ENCODE measurements around the gene OTOG.

Gene OTOG

DNA sequence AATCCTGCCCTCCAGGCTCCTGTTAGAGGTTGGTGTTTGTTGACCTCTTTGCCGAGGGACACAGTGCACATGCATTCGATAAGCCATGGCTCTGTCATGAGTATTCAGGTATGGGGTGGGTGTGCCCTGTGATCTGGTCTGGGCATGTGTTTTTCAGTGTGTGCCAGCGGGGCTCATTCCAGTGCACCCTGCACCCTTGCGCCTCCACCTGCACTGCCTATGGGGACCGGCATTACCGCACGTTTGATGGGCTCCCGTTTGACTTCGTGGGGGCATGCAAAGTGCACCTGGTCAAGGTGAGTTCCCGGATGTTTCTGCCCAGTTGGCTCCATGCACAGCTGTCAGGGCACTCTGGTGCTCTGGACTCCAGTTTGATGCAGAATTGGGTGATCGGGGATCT lies 44.2 kb downstream of the OTOG start:
- DNase-seq: no peak

DNA sequence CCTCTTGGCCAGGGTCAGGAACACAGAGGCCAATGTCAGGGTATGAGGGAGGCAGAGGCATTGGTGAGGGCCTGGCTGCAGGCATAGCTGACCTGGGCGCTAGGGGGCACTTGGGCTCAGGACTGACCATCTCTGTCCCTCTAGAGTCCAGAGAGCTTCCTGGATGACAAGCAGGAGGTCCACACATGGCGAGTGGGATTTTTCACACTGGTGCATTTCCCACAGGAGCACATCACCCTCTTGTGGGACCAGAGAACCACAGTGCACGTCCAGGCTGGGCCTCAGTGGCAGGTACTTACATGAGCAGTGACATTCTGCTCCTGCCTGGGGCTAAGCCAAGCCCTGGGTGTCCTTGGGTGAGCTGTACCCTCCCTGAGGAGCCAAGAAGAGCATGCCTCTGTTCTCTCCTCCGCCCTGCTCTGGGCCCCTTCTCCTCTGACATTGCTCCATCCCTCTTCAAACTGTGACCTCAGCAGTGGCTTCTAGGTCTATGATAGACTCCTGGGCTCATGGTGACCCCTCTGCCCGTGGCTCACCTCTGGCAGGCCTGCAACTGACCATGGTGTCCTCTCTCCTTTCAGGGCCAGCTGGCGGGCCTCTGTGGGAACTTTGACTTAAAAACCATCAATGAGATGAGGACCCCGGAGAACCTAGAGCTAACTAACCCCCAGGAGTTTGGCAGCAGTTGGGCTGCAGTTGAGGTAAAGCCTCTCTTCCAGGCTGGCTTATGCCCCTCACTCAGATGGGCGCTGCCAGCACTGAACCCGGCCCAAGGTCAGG lies 46.6 kb downstream of the OTOG start:
- DNase-seq: no peak

DNA sequence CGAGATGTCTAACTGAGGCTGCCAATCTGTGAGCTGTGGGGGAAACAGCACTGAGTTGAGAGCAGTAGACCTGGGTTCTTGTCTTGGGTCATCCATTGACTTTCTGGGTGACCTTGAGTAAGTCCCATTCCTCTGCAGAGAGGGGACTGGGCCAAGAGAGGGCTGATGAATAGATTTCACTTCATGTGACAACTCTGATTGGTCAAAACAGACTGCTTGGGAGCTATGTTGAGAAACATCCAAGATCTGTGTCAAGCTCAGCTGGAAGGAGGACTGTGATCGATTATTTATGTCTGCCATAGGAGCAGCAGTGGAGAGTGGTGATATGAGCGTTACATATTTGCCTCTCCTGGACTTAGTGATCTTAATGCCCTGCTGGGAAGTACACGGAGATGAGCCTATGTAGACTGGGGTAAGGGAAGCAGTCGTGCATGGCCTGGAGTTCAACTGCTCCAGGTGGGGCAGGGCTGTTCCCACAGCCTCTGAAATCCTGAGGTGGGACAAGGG lies 47.7 kb downstream of the OTOG start:
- DNase-seq: no peak

DNA sequence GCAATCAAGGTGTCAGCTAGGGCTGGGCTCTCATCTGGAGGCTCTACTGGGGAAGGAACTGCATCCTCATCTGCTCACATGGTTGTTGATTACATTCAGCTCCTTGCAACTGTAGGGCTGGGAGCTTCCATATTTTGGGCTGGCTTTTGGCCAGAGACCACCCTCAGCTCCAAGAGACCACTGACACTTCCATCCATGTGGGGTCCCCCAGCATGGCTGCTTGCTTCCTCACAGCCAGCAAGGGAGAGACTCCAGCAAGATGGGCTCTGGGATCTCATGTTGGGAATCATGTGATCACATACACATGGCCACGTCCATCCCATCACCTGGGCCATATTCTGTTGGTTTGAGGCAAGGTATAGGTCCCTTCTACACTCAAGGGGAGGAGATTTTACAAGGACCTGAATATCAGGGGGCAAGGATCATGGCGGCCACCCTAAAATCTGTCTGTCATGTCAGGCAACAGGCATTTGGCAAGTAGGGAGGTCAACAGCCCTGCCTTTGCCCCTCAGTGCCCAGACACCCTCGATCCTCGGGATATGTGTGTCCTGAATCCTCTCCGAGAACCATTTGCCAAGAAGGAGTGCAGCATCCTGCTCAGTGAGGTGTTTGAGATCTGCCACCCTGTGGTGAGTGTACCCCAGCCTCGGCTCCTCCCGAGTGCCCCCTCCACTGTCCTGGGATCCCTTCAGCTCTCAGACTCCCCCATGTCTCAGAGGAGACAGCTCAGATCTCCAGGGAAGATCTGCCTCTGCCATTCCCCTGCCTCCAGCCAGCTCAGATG lies 48.7 kb downstream of the OTOG start:
- DNase-seq: no peak

DNA sequence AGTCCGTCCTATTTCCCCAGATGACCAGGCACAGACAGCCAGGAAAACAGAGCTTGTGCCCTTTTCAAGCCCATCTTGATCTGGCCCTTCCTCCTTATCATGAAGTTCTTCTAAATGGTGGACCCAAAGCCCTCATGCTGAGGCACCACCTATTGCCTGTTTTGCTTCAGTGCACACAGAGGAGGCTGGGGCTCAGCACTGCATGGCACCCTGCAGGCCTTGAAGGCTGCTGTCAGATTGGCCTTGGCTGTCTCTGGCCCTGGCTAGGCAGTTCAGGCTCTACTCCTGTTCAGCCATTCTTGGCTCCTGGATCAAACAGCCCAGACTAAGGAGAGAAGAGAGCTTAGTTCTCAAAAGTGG lies 49.2 kb downstream of the OTOG start:
- no peak for DNase-seq

DNA sequence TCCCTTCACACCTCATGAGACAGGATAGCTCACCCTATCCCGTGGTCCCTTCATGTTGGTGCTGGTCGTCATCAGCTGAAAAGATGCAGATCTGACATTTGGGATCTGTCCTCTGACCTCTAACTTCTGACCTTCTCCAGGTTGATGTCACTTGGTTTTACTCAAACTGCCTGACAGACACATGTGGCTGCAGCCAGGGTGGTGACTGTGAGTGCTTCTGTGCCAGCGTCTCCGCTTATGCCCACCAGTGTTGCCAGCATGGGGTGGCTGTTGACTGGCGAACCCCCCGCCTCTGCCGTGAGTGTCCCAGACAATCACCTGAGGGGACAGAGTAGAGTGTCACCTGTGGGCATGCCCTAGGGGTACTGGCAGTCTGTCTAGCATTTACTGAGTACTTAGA lies 49.7 kb downstream of the OTOG start:
- DNase-seq: no peak

DNA sequence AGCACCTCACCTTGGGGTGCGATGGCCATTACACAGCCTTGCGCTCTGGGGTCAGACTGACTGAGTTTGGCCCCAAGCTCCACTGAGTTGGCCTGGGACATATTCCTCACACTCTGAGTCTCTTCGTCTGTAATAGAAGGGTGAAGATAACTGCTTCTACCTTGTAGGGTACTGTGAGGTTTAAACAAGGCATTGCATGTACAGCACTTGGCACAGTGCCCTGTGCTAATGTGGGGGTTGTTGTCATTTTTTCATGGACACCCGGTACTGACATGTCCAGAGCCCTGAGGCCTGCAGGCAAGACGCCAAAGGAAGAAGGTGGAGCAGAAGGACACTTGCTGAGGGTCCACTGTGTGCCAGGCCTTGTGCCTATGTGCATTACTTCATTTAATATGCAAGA lies 50.7 kb downstream of the OTOG start:
- no peak for DNase-seq

DNA sequence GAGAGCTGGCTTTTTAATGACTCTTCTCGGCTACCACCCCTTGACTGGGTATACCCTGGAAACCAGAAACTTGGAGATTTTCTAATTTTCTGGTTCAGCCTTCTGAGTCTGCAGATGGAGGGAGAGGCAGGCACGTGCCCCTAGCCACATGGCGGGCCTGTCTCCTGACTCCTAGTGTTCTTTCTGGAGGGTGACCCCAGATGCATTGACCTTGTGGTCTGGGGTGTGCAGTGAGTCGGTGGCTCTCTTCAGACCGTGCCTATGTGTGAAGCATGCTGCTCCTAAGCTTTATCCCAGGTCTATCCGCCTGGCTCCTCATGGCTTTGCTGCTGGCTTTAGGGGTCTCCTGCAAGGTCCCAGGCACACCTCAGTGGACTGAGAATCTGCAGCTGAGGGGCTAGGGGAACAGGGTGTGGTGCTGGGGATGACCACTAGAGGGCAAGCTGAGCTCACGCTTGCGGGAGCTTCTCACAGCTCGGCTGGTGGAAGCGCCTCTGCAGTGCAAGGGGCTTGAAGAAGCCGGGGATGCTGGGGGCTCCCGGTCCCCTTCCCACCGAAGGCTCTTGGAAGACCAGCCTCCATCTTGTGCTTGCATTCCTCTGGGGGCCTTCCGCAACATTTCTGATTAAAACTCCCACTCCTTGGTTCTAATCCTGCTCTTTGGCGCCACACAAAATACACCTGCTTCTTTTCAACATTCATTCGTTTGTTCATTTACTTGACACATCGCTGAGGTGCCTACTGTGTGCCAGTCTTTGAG lies 51.8 kb downstream of the OTOG start:
- peak; percentile 67 for DNase-seq

DNA sequence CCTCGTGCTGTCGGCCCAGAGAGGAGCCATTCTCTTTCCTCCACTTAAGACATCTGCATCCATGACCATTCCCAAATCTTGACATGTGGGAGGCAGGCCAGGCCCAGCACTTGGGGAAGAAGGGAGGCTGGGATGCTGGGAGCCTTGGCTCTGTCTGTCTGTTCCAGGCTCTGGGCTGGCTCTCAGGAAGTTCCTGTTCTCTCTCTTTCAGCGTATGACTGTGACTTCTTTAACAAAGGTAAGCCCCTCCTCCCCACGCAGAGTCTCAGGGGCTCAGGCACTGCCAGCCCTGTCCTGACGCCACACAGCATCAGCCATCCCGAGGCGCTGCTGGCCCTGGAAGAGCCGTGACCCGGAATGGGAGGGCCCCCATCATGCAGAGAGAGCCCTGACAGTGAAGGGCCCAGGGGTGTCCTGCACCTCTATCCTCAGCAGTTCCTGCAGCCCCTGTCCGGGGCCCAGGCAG lies 52.4 kb downstream of the OTOG start:
- no peak for DNase-seq

DNA sequence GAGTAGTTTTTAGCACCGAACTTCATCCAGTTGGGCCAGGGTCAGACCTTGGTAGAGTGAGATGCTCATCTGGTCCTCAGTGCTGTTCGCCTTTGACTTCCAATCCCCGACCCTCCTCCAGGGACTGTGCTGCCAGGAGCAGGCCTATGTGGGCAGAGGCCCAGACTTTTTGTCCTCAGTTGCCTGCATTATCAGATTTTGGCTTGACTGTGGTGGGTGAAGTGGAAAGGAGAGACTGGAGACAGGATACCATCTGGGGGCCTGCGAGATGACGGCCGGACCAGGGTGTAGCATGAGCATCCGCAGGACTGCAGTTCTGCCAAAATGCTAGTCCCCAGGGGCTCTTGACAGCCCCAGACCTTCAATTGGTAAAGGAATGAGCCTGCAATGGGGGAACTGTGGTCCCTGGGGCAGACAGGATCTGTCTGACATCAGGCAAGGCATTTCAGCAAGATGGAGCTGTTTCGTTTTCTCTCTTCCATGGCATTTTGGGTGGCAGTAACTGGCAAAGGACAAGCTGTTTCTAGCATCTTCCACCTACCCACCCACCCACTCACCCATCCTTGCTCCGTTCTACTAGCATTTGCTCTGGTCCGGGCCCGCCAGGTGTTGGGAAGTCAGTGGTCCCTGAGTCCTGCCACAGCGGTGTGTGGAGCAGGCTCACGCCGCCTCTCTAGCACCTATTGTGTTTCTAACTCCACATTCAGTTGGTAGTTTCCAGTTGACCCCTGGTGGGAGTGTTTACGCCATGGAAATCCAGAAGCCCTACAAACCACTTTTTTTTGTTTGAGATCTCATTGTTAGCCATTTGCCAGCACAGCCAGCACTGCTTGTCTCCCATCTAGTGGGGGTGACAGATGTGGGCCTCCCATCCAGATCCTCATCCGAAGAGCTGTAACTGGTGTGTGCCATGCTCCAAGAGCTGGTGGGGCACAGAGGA lies 53.5 kb downstream of the OTOG start:
- DNase-seq: no peak

DNA sequence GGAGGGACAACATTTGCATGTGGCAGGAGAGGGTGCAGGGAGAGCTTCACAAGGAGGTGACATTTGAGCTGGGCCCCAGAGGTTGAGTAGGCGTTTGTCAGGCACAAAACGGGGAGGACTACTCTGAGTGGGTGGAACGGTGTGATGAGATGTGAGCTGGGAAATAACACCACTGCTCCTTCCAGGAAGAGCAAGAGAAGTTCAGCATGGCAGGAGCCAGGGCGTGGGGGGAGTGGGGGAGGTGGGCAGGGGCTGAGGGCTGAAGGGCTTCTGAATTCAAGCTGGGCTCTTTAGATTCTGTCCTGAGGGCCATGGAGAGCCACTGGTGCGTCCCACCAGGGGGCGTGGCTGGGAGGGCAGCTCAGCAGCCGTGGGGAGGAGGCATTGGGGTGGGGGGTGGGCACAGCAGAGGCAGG lies 54.2 kb downstream of the OTOG start:
- DNase-seq: no peak

DNA sequence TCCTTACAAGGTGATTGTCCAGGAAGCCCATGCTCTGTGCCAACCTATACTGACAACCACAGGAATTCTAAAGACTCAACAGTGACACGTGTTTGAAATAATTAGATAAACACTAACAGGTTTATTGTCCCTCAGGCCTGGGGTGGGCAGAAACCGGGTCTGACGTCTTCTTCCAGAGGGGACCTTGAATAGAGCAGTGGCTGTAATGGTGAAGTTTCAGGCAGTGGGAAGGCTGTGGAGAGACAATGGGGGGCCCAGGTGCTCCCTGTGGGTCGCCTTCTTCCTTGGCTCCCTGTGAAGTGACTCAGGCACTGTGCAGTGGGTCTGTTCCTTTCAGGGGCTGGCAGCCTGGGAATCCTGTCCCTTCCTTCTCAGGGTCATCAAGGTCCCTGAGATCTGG lies 54.6 kb downstream of the OTOG start:
- DNase-seq: no peak

DNA sequence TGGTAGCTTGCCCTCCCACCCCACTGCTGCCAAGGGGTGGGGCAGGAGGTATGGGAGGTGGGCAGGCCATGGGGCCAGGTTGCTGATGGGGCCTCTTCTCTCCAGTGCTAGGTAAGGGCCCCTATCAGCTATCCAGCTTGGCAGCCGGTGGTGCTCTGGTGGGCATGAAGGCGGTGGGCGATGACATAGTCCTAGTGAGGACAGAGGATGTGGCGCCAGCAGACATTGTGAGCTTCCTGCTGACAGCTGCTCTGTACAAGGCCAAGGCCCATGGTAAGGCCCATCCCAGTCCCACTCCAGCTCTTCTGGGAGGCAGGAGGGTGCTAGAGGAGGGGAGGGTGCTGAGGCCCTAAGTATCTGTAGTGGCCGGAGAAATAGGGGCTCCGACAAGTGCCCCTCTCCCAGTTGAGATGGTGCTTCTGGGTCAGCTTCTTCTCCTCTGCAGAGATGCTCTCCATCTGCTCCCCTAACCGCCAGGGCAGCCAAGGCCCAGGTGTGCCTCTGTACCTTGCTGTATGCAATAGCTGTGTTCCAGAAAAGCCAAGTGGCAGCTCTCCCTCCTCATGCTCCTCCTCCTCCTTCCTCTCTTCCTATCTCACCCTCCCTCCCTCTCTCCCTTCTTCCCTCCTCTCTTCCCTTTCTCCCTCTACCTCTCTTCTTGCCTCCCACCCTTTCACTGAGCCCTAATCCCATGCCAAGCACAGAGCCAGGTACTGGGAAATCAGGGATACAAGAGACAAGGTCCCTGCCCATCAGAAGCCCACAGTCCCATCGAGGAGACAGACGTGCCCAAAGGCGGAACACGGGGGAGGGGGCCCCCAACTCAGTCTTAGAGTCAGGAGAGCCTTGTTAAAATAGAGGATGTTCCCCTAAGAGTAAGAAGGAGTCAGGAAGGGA lies 55.3 kb downstream of the OTOG start:
- no peak for DNase-seq

DNA sequence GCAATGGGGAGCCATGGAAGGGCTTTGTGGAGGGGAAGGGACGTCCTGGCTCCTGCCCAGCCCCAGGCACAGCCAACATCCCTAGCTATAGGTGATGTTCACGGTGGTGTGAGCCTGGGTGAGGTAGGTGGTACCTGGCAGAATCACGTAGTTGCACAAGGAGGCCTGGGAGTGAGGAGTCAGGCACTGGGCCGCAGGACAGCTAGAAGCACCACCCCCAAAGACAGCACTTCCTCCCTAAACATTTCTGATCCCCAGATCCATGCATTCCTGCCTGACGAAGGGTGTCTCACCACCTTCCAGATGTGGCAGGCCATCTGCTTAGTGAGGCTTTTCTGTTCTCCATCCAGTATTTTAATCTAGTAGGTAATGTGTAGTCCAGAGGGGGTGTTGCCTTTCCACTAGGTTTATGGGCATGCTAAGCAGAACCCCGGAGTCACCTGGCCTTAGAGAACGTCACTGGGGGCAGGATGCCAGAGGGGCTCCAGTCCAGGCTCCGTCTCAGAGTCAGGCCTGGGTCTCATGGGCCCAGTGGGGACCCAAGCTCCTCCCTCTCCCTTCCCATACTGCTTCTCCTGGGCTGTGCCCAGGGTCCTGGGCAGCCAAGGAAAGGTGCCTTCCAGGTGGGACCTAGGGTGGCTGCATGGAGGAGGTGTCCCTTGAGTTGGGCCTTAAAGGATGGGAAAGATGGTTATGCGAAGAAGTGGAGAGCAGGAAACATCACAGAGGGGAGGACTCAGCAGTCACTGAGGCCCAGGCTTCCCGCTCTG lies 56.2 kb downstream of the OTOG start:
- DNase-seq: no peak

DNA sequence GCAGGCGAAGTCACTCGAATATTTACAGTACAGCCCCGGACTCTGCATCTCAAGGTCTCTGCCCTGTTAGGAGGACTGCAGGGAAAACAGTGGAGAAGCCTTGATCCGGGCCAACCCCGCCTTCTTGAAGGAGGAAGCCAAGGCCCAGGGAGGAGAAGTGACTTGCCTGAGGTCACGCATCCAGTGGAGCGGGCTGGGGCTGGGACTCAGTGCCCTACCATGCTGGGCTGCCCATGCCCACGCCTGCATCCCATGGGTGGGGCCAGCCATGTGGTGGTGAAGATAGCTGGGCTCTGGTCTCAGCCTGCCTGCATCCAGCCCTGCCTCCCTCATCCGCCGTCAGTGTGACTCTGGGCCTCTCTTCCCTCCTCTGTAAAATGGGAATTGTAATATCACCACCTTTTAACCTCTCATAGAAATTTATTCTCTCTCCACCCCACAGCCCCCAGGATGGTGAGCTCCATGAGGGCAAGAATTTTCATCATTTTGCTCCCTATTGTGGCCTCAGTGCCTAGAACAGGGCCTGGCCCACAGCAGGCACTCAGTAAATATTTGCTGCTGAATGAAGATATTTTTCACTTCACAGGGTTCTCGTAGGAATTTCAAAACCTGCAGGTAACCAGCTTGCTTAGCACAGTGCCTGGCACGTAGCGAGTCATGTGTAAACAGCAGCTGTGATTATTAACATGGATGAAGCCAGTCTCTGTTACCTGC lies 57.3 kb downstream of the OTOG start:
- no peak for DNase-seq

DNA sequence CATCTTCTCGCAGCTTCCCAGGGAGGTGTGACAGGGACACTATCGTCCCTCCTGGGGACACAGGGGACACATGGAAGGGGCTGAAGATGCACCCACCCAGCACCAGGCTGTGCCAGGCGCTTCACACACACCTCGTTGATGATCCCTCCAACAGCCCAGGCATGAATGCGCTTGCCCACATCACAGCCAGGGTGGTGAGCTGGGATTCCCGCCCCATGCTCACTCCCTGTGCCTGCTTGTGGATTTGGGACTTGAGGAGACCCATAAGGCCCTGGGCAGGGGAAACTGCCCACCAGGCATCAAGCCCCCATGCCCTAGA lies 57.8 kb downstream of the OTOG start:
- DNase-seq: no peak

DNA sequence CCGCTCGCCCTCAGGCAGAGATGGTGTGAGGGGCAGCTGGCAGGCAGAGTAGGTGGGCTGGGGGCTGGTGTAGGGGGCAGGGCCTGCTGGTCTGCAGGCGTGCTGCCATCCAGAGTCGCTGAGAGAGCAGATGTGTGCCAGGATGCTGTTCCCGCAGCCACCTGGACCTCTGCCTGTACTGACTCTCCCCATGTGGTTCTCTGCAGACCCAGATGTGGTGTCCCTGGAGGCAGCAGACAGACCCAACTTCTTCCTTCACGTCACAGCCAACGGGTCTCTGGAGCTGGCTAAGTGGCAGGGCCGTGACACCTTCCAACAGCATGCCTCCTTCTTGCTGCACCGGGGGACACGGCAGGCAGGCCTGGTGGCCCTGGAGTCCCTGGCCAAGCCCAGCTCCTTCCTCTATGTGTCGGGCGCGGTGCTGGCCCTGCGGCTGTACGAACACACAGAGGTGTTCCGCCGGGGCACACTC lies 58.6 kb downstream of the OTOG start:
- DNase-seq: no peak

DNA sequence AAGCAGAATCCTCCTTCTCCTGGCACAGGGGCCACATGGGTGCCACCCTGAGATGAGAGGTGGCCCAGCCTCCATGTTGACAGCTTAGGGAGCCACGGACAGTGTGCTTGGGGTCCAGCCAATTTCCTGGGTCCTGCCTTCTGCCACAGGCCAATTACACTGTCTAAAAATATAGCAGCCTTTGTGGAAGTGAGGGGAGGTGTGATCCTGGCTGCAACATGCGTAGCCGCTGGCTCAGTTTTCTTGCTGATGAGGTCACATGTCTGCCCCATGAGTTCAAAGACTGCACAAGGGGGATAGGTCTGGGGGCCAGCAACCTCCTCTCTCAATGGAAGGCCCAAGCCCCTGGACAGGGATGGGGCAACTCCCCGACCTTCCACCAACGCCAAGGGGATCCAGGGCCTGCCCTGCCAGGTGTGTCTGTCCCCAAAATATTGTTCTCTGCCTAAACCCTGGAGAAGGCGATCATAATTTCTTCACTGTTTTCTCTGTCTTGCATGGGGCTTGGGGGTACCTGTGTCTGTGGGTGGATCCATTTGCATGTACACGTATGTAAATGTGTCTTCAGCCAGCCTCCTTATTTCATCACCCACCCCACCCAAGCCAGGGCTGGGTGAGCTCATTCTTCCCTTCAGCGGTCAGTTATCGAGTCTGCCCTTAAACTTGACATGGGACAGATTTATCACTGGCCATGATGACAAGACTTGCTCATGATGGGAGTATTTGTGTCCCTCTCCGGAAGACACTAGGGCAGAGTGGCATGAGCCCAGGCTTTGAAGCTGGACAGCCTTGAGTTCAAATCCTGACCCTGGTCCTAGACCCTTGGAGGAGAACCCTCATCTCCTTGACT lies 59.4 kb downstream of the OTOG start:
- DNase-seq: no peak

DNA sequence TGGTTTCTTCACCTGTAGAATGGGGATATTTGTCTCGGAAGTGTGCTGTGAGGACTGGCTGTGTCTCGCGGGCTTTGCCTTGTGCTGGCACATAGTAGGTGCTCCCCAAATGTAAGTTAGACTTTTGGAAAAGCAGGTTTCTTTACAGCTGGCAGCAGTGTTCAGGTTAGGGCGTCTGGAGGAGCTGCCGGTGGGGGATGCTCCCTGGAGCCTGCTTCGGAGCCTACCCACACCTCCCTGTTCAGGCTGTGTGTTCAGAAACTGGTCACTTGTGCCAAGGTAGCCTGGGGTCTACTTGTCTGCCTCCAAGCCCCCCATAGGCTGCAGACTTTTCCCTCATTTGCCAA lies 60.0 kb downstream of the OTOG start:
- no peak for DNase-seq
